EH (cell line): ENCODE results near the gene PRR18.

Experiments used
- DNase-seq: peaks from one replicate; pipeline ENCODE4 v3.0.0-alpha.2; 2015; ENCODE audit warnings: low read depth

PRR18 gene

DNA sequence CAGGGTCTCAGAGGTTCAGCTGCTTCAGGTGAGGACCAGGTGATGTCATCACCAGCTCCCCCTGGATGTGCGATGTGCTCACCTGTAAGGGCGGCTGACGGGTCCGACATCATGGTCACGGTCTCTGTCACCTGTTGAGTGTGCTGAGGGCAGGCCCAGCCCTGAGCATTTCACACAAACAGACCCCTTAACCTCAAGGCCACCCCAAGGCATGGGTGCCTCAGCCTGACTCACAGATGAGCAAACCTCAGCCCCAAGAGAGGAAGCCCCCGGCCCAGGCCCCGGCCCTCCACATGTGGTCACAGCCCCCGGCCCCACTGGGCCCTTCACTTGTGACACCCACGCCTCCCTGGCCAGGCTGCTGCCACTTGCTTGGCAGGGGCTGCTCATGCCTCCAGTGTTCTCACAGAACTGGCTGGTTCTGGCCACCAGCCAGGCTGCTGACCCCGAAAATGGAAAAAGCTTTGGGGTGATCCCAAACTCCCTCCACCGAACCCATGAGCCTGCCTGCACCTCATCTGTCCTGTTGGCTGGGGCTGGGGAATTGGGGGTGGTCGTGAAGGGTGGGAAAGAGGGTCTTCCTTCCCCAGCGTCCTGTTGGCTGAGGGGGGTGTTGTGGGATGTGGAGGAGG lies 33.3 kb downstream of the PRR18 start:
- no peak for DNase-seq

- no peak for DNase-seq
Observed at GRCh38 chr6:166274163-166274562, 34.0 kb downstream of the PRR18 start.

- DNase-seq: no peak
Observed at GRCh38 chr6:166271376-166271765, 36.8 kb downstream of the PRR18 start.

GRCh38 chr6:166270706-166271375 lies 37.4 kb downstream of the PRR18 start:
- DNase-seq: no peak

DNA sequence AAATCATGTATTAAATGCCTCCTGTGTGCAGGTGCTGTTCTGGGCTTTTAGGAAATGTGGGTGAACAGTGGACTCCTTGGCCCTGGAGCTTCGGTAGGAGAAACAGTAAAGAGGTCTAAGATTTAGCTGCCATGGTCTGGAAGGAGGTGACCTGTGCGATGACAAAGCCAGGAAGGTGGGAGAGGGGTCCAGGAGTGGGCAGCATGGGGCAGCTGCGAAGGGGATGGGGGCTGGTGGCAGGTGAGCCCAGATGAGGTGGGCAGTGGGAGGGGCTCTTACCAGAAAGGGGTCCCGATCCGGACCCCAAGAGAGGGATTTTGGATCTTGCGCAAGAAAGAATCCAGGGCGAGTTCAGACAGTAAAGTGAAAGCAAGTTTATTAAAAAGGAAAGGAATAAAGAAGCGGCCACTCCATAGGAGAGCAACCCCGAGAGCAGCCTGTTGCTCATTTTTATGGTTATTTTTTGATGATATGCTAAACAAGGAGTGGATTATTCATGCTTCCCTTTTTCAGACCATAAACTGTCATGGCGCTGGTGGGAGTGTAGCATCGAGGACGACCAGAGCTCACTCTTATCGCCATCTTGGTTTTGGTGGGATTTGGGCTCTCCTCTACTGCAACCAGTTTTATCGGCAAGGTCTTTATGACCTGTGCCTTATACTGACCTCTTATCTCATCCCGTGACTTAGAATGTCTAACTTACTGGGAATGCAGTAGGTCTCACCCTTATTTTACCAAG lies 38.7 kb downstream of the PRR18 start:
- no peak for DNase-seq

DNA sequence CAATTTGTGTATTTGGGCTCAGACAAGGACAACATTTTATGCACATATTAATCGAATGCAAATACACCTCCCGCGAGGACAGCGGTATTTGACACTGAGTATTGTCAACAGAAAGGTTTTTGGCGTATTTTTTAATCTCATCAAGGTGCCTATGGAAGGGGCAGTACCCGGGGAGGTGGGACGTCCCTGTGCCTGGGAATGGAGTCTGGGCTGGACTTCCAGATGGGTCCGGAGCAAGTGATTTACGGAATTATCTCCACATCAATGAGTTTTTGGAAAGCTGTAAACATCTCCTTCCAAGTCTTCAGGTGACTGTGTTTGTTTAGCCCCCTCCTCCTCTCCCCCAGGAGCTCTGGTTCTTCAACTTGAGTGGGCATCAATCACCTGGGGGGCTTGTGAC lies 39.8 kb downstream of the PRR18 start:
- no peak for DNase-seq

DNA sequence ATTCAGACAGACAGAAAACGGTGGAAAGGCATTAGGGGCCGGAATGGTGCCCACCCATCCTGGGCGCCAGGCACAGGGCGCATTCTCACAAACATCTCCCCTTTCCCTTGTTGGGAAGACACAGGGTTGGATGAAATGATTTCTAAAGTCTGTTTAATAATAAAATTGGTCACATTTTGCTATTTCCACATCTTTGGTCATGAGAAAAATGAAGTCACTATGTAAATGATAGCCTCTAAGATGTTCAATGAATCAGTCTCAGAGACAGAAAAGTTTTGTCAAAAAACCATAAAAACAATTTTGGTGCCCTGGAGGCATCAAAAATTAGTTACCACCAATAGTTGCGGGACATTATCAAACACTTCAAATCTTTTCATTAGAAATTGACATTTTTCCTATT lies 40.7 kb downstream of the PRR18 start:
- no peak for DNase-seq

GRCh38 chr6:166266336-166266735 lies 41.9 kb downstream of the PRR18 start:
- no peak for DNase-seq

DNA sequence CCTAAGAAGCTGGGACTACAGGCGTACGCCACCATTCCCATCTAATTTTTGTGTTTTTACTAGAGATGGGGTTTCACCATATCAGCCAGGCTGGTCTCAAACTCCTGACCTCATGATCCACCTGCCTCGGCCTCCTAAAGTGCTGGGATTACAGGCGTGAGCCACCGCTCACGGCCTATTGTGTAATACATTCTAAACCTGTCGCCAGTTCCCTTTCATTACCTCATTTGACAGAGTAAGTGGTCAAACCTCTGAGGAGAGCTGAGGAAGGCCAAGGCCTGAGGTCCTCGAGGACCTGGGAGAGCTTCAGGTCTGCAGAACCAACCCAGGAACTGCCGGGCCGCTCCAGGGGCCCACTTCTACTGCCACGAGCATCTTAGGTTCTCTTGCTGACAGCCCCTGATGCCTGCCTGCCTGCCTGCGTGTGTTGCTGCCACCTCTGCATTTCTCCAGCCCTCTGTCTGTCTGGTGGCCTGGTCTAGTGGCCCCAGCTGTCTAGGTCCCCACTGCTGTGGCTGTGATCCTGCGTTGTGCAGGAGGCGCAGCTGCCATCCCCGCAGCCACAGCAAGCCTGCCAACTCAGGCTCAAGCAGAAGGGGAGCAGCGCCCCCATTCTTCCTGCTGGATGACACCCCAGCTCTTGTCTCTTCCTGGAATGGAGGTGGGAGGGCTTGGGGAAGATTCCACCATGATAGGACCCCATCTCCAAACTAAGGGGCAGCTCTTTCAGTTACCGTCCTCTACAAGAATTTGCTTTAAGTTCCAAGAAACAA lies 45.3 kb downstream of the PRR18 start:
- no peak for DNase-seq

DNA sequence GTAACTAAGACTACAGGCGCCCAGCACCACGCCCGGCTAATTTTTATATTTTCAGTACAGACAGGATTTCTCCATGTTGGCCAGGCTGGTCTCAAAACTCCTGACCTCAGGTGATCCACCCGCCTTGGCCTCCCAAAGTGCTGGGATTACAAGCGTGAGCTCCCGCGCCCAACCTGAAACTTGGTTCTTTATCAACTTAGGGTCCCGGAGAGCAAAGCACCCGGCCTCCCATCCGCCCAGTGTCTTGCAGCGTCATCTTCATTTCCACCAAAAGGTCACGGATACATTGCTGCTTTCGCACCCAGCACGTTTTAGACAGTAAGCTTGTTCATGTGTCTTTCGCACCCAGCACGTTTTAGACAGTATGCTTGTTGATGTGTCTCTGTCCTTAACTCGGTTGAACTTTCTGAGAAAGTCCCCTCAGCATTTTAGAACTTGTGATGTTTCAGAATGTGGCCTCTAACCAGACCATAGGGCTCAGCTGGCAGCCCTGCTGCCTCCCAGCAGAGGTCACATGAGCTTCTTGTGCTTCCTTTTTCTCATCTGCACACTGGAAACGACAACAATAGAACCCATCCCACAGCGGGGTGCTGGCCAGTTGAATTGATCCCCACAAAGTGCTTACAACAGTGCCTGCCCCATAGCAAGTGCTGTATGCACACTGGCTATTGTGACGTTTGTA lies 48.8 kb downstream of the PRR18 start:
- no peak for DNase-seq

DNA sequence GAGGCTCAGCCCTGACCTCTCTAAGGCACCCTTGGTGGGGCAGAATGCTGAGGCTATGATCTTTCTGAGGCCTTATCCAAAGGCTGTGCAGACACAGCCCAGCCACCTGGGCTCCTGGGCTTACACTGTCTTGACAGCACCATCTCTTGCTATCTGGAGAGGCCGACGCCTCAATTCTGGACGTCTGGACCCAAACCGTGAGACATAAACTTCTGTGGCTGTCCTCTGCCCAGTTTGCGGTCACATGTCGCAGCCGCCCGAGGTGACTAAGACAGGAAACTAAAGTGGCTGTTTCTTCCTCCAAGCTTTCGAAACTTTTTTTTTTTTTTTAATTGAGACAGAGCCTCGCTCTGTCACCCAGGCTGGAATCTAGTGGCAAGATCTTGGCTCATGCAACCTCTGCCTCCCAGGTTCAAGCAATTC lies 49.3 kb downstream of the PRR18 start:
- no peak for DNase-seq

- DNase-seq: no peak
Observed at GRCh38 chr6:166257911-166258318, 50.3 kb downstream of the PRR18 start.
